Colonic mucosa (tissue), 4 donors: ENCODE measurements around the gene RBM19. TPM values are rescaled to one million over a fixed set of nuclear protein-coding genes. Genes with fewer than 3 reads are reported as not detected.

Source experiments
- DNase-seq: peaks from one replicate; pipeline ENCODE4 v3.0.0-alpha.2; 2020
- H3K27ac ChIP-seq: fragments of 200-600 bp; one replicate; pipeline ENCODE4 v1.8.0; 2021
- H3K27me3 ChIP-seq: fragments of 200-600 bp; one replicate; pipeline ENCODE4 v1.8.0; 2021
- H3K36me3 ChIP-seq: fragments of 200-600 bp; one replicate; pipeline ENCODE4 v1.8.0; 2021
- H3K4me1 ChIP-seq: fragments of 200-600 bp; one replicate; pipeline ENCODE4 v1.8.0; 2021; ENCODE audit warnings: mild to moderate bottlenecking
- H3K4me3 ChIP-seq: fragments of 200-600 bp; one replicate; pipeline ENCODE4 v1.8.0; 2021
- H3K9ac ChIP-seq, 2 donors: one replicate each; pipeline ENCODE4 v1.7.0; 2013; ENCODE audit warnings: control low read depth in 2 of 2, low read depth in 2 of 2, low read length in 2 of 2
- H3K9me3 ChIP-seq: fragments of 200-600 bp; one replicate; pipeline ENCODE4 v1.8.0; 2021
- intact Hi-C: fragments of 100-400 bp; cut with DNase I; formaldehyde crosslinking; loops from one replicate; pipeline ENCODE4 v1.14.1; 2022
- total RNA-seq, 2 donors: library from RNA; stranded (reverse); fragmentation: NEBNext Ultra II Directional in 1 of 2; extraction: Animal tissue kit (Norgen Biotek cat#: 25700) in 1 of 2; gene quantifications; one replicate each; pipeline ENCODE4 v1.2.1, GENCODE V29; 2021
- TF ChIP-seq, protein P1 (sequence below): fragments of 200-600 bp; IDR thresholded peaks from one replicate; pipeline ENCODE4 v1.8.0; 2022; ENCODE audit warnings: antibody characterized with exemption, mild to moderate bottlenecking
- donor health status: healthy.
- donor health status: DM: no; HTN: no; CAD: no.
- donor health status: DM: no; HTN: no; CAD: no.

RBM19 gene, protein sequence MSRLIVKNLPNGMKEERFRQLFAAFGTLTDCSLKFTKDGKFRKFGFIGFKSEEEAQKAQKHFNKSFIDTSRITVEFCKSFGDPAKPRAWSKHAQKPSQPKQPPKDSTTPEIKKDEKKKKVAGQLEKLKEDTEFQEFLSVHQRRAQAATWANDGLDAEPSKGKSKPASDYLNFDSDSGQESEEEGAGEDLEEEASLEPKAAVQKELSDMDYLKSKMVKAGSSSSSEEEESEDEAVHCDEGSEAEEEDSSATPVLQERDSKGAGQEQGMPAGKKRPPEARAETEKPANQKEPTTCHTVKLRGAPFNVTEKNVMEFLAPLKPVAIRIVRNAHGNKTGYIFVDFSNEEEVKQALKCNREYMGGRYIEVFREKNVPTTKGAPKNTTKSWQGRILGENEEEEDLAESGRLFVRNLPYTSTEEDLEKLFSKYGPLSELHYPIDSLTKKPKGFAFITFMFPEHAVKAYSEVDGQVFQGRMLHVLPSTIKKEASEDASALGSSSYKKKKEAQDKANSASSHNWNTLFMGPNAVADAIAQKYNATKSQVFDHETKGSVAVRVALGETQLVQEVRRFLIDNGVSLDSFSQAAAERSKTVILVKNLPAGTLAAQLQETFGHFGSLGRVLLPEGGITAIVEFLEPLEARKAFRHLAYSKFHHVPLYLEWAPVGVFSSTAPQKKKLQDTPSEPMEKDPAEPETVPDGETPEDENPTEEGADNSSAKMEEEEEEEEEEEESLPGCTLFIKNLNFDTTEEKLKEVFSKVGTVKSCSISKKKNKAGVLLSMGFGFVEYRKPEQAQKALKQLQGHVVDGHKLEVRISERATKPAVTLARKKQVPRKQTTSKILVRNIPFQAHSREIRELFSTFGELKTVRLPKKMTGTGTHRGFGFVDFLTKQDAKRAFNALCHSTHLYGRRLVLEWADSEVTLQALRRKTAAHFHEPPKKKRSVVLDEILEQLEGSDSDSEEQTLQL
- total RNA-seq, result 10 to 100 TPM; 13.5 to 33.1 TPM

DNA sequence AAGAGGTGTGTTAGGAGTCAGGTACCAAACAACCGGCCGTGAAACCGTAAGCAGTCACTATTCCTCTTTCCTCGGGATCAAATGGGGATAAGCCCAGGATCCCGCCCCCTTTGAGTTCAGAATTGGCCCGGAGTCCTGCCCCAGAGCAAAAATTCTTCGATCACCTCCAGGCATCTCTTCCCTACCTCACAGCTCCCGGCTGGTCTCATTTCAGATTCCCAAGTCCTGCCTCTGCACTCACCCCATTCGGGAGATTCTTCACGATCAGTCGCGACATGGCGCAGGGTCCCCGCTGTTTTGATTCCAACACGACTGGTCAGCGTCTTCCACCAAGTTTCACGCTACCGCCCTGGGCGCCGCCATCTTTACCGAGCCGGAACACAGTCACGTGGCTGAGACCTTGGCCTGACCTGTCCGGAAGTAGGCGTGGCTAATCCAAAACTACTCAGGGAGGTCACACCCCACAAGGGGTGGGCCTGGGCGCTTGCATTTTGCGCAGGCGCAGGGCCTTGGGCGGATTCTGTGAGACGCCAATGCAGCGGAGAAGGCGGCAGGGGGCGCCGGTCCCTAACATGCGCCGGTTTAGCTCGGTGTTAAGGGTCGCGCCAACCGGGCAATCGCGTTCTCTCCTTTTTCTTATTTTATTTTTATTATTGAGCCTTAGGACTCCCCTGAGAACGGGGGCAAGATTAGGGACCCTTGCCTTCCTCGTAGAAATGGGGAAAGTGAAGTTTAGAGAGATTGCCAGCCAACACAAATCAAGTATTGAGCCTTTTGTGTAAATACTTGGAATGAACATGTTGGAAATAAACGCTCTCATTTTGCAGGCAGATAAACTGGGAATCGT, at the start of gene RBM19:
TSS of gene RBM19 (minus strand) at position 375 of the 847 bp plus-strand sequence. CDS start at position 277, 98 bp downstream.
- TF ChIP-seq, protein P1, sequence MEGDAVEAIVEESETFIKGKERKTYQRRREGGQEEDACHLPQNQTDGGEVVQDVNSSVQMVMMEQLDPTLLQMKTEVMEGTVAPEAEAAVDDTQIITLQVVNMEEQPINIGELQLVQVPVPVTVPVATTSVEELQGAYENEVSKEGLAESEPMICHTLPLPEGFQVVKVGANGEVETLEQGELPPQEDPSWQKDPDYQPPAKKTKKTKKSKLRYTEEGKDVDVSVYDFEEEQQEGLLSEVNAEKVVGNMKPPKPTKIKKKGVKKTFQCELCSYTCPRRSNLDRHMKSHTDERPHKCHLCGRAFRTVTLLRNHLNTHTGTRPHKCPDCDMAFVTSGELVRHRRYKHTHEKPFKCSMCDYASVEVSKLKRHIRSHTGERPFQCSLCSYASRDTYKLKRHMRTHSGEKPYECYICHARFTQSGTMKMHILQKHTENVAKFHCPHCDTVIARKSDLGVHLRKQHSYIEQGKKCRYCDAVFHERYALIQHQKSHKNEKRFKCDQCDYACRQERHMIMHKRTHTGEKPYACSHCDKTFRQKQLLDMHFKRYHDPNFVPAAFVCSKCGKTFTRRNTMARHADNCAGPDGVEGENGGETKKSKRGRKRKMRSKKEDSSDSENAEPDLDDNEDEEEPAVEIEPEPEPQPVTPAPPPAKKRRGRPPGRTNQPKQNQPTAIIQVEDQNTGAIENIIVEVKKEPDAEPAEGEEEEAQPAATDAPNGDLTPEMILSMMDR, result peak; percentile 93
- Histone ChIP-seq H3K4me1 (no peaks in the 10 kb centered on the region), H3K4me3 (peak within 1 kb of the TSS; percentile 68), H3K9ac (peak within 1 kb of the TSS; percentile 68 to 77), H3K9me3 (no peaks in the 10 kb centered on the region), H3K36me3 (peaks cover 11% of the 10 kb centered on the region), H3K27me3 (no peaks in the 10 kb centered on the region), H3K27ac (no peak within 1 kb of the TSS)
- intact Hi-C loops, result no loop called here
- DNase-seq, result peak; percentile 99

DNA sequence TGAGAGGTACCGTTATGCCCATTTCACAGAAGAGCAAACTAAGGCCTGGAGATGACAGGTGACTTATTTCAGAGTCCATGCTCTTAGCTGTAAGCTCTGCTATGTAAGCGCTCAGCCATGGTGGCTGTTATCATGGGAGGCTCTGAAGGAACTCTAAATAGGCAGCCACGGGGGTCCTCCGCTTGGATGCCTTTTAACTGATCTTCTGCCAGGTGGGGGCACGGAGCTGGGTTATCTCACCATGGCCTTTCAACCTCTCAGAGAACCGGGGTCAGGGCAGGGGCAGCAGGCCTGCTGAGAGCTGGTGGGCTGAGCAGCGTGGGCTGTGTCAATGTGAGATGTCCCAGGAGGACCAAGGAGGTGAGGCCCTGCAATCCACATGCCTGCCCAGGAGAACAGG, 49.7 kb upstream of the RBM19 start:
- Histone ChIP-seq H3K27ac (no peak overlapping the region), H3K4me1 (no peaks in the 10 kb centered on the region), H3K9ac (no peak overlapping the region), H3K27me3 (no peaks in the 10 kb centered on the region), H3K4me3 (no peak overlapping the region), H3K36me3 (no peaks in the 10 kb centered on the region), H3K9me3 (no peaks in the 10 kb centered on the region)
- no peak for DNase-seq
- intact Hi-C loops, result no loop called here
- TF ChIP-seq, protein P1, result no peak

DNA sequence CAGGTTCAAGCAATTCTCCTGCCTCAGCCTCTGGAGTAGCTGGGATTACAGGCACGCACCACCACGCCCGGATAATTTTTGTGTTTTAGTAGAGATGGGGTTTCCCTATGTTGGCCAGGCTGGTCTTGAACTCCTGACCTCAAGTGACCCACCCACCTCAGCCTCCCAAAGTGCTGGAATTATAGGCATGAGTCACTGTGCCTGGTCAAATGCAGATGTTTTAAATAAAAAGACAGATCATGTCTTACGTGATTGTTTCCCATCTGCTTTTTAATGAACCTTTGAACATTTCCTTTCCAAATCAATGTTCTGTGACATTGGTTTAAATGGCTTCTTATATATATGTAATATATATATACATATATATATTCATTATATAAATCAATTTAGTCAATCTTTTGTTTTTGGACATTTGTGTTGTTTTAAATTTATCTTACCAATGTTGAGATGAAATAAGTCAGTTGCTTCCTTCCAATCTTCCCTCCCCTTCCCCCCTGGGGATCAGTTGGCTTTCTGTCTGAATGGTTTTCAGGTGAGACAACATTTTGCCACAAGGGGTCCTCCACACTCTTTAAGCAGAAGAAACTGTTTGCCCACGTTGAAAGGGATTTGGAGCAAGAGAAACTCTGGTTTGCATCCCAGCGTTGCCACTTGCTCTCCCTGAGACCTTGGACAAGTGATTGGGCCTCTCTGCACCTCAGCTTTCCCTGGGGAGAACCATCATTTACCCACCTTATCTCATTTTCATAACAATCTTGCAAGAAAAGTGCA, 47.6 kb upstream of the RBM19 start:
- intact Hi-C loops, result no loop called here
- H3K36me3 ChIP-seq, result no peaks in the 10 kb centered on the region
- H3K4me1 ChIP-seq, result no peaks in the 10 kb centered on the region
- no peaks in the 10 kb centered on the region for H3K27me3 ChIP-seq
- no peak for DNase-seq
- H3K4me3 ChIP-seq, result no peak overlapping the region
- TF ChIP-seq, protein P1, result no peak
- no peaks in the 10 kb centered on the region for H3K9me3 ChIP-seq
- no peak overlapping the region for H3K27ac ChIP-seq
- H3K9ac ChIP-seq, result no peak overlapping the region

DNA sequence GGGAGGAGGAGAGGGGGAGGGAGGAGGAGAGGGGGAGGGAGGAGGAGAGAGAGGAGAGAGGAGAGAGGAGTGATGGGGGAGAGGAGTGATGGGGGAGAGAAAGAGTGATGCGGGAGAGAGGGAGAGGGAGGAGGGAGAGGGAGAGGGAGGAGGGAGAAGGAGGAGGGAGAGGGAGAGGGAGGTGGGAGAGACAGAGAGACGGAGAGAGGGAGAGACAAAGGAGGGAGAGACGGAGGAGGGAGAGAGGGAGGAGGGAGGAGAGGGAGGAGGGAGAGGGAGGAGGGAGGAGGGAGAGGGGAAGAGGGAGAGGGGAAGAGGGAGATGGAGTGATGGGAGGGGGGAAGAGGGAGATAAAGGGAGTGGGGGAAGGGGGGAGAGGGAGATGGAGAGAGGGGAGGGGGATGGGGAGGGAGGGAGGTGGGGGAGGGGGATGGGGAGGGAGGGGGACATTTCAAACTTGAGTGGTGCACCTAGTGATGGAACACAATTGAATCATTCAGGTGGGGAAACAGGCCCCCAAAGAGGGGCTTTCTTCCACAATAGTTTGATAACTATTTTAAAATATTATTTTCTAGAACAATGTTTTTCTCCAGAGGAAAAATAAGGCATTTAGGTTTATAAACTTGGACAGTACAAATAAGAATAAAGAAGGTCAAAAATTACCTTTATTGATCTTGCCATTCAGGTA, 46.8 kb upstream of the RBM19 start:
- no peaks in the 10 kb centered on the region for H3K27me3 ChIP-seq
- H3K4me3 ChIP-seq, result no peak overlapping the region
- no peak overlapping the region for H3K27ac ChIP-seq
- intact Hi-C loops, result no loop called here
- no peaks in the 10 kb centered on the region for H3K4me1 ChIP-seq
- TF ChIP-seq, protein P1, result no peak
- no peaks in the 10 kb centered on the region for H3K9me3 ChIP-seq
- DNase-seq, result no peak
- no peak overlapping the region for H3K9ac ChIP-seq
- H3K36me3 ChIP-seq, result no peaks in the 10 kb centered on the region
